Measurements from ENCODE around the gene ERAL1. TPM values are rescaled to one million over a fixed set of nuclear protein-coding genes. Genes with fewer than 3 reads are reported as not detected.

ERAL1 gene
- total RNA-seq, 5 donors from 2014 or later (not counting 1 experiment from before 2014, with no cell fraction given), result 18.9 to 33.7 (median 29.0) TPM

- H3K27ac ChIP-seq (ENCODE audit: low read length), result no peak overlapping the region
- peak overlapping the region in 1 of 2 donors; percentile 48 for H3K27ac Mint-ChIP-seq
- no peak overlapping the region for H3K4me3 ChIP-seq (ENCODE audit: control insufficient read depth in 1 of 2, extremely low read depth in 1 of 2, low read length in 1 of 2)
Measured at GRCh38 chr17:28907709-28908475, 53.1 kb downstream of the ERAL1 start.

DNA sequence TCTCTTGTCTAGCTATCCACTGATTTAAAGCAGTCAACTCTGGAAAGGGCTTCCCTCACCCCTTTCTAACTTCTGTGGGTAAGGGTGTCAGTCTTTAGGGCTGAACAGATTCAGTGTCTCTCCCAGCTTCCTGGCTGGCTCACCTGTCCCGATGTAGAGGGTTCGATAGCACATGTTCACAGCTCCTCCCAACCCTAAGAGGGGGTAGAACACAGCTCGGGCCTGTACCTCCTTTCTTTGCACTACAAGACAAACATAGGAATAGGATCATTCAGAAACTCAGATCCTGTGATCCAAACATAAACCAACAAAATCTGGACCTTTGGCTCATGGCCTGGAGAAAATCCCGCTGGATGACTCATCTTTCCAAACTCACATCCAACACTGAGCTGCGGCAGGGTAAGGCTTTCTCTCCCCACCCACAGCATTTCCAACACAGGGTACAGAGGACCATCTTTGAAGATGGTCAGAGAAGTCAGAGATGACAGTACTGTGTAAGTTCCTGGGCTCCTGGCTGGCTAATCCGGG lies 53.9 kb downstream of the ERAL1 start:
- Mint-ChIP-seq H3K9me3 (no peaks in the 10 kb centered on the region), H3K27me3 (no peaks in the 10 kb centered on the region), H3K4me1 (peaks cover 0 to 6% (median 3%) of the 10 kb centered on the region in 3 donors), H3K36me3 (peaks cover 48% of the 10 kb centered on the region), H3K27ac (peak overlapping the region in 1 of 2 donors; percentile 23), H3K4me3 (no peak overlapping the region)
- WGBS (ENCODE audit: insufficient coverage), result 100% methylated on average over 1 of the region's 6 CpGs
- Histone ChIP-seq H3K27ac (ENCODE audit: low read length) (no peak overlapping the region), H3K36me3 (ENCODE audit: control insufficient read depth in 2 of 2, extremely low read depth in 1 of 2, insufficient read depth in 1 of 2, low read length in 1 of 2) (peaks cover 42 to 82% of the 10 kb centered on the region in 2 donors), H3K4me3 (ENCODE audit: control insufficient read depth in 1 of 2, extremely low read depth in 1 of 2, low read length in 1 of 2) (no peak overlapping the region), H3K27me3 (replicated peaks in 1 of 2; ENCODE audit: control insufficient read depth in 2 of 2, extremely low read depth in 1 of 2, insufficient read depth in 2 of 2, low read length in 1 of 2) (no peaks in the 10 kb centered on the region), H3K9me3 (no peaks in the 10 kb centered on the region), H3K4me1 (ENCODE audit: control insufficient read depth in 1 of 2, extremely low read depth in 1 of 2, insufficient read depth in 2 of 2, low read length in 2 of 2) (no peaks in the 10 kb centered on the region)
- DNase-seq (no peak), ATAC-seq (replicated peaks in 1 of 4) (no peak)
- POLR2A ChIA-PET, result interaction anchor here in 1 of 2 donors (1.4 kb wide), 1 partner anchor 17 kb away, joined by 5 read pairs; no protein-coding TSS in a partner anchor
- CTCF ChIA-PET, result interaction anchor here in 1 of 2 donors (2.0 to 2.2 kb wide), 2 partner anchors 35 to 144 kb away, joined by 5 to 6 read pairs; no protein-coding TSS in a partner anchor

More at GRCh38 chr17:28907709-28908475, 53.1 kb downstream of the ERAL1 start:
- peaks cover 43% of the 10 kb centered on the region for H3K36me3 Mint-ChIP-seq
- H3K9me3 Mint-ChIP-seq, result no peaks in the 10 kb centered on the region
- POLR2A ChIA-PET, result interaction anchor here in 1 of 2 donors (0.5 to 0.6 kb wide), 2 partner anchors 29 to 594 kb away, joined by 3 read pairs; no protein-coding TSS in a partner anchor
- no peak overlapping the region for H3K4me3 Mint-ChIP-seq
- no peaks in the 10 kb centered on the region for H3K27me3 Mint-ChIP-seq
- peaks cover 37 to 74% of the 10 kb centered on the region in 2 donors for H3K36me3 ChIP-seq (ENCODE audit: control insufficient read depth in 2 of 2, extremely low read depth in 1 of 2, insufficient read depth in 1 of 2, low read length in 1 of 2)
- H3K4me1 Mint-ChIP-seq, result peaks cover 4 to 13% (median 8%) of the 10 kb centered on the region in 3 donors
- DNase-seq, result no peak
- CTCF ChIA-PET, result interaction anchor here in 1 of 2 donors (1.2 to 2.0 kb wide), 4 partner anchors 10 to 180 kb away, joined by 3 to 5 read pairs (median 4); partner anchors contain the start of genes FLOT2 and NEK8
- H3K9me3 ChIP-seq, result no peaks in the 10 kb centered on the region
- ATAC-seq (replicated peaks in 1 of 4), result no peak
- WGBS (ENCODE audit: insufficient coverage), result no CpG with 5 or more reads among the region's 3 CpGs
- peaks cover 0 to 5% of the 10 kb centered on the region in 2 experiments for H3K4me1 ChIP-seq (ENCODE audit: control insufficient read depth in 1 of 2, extremely low read depth in 1 of 2, insufficient read depth in 2 of 2, low read length in 2 of 2)
- H3K27me3 ChIP-seq (replicated peaks in 1 of 2; ENCODE audit: control insufficient read depth in 2 of 2, extremely low read depth in 1 of 2, insufficient read depth in 2 of 2, low read length in 1 of 2), result no peaks in the 10 kb centered on the region

DNA sequence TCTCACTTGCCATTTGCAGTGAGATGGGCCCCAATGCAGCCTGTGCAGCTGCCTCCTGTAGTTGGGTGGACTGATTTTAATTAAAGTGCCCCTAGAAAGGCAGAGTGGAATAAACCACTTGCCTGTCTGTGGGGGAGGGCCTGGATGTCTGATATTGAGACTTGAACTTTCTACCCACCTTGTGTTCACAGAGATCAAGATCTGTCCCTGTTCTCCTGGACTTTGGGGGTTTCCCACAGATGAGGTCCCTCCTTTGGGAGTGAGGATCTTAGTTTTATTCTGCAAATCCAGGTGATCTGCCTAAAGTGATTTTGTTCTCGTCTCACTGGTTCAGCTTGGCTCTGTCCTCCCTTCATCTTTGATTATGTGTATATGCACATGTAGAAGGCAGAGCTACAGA lies 55.7 kb downstream of the ERAL1 start:
- Mint-ChIP-seq H3K4me3 (no peak overlapping the region), H3K4me1 (peaks cover 0 to 5% (median 4%) of the 10 kb centered on the region in 3 donors), H3K27ac (no peak overlapping the region), H3K27me3 (no peaks in the 10 kb centered on the region), H3K9me3 (no peaks in the 10 kb centered on the region), H3K36me3 (peaks cover 63% of the 10 kb centered on the region)
- Histone ChIP-seq H3K4me1 (ENCODE audit: control insufficient read depth in 1 of 2, extremely low read depth in 1 of 2, insufficient read depth in 2 of 2, low read length in 2 of 2) (no peaks in the 10 kb centered on the region), H3K27ac (ENCODE audit: low read length) (no peak overlapping the region), H3K36me3 (ENCODE audit: control insufficient read depth in 2 of 2, extremely low read depth in 1 of 2, insufficient read depth in 1 of 2, low read length in 1 of 2) (peaks cover 51 to 96% of the 10 kb centered on the region in 2 donors), H3K4me3 (ENCODE audit: control insufficient read depth in 1 of 2, extremely low read depth in 1 of 2, low read length in 1 of 2) (no peak overlapping the region), H3K9me3 (no peaks in the 10 kb centered on the region), H3K27me3 (replicated peaks in 1 of 2; ENCODE audit: control insufficient read depth in 2 of 2, extremely low read depth in 1 of 2, insufficient read depth in 2 of 2, low read length in 1 of 2) (no peaks in the 10 kb centered on the region)
- no peak for ATAC-seq (replicated peaks in 1 of 4)
- DNase-seq, result no peak
- POLR2A ChIA-PET, result interaction anchor here (0.5 to 0.6 kb wide), 3 partner anchors 264 to 849 kb away, joined by 3 to 4 read pairs (median 3); no protein-coding TSS in a partner anchor
- CTCF ChIA-PET, result interaction anchor here in 1 of 2 donors (0.7 to 2.2 kb wide), 3 partner anchors 15 to 339 kb away, joined by 3 to 9 read pairs (median 6); partner anchors contain the start of gene PIGS
- no CpG with 5 or more reads among the region's 1 CpG for WGBS (ENCODE audit: insufficient coverage)

Other genes starting within 250 kb of the ERAL1 start
- gene RSKR, start 240.8 kb upstream of the ERAL1 start, total RNA-seq, result 10 to 100 TPM; 14.2 to 26.1 (median 21.9) TPM
- 100 to 1,000 TPM; 129 to 156 (median 138) TPM for gene BLTP2, start 209.9 kb upstream of the ERAL1 start, total RNA-seq
- 10 to 100 TPM; 25.3 to 45.8 (median 43.9) TPM for gene SDF2, start 193.1 kb upstream of the ERAL1 start, total RNA-seq
- 100 to 1,000 TPM in 2 of 5 donors, 10 to 100 TPM in 3; 89.2 to 129 (median 95.7) TPM for gene SUPT6H, start 192.8 kb upstream of the ERAL1 start, total RNA-seq
- 10 to 100 TPM in 3 of 5 donors, 1 to 10 TPM in 2; 5.6 to 11.6 (median 10.2) TPM for gene PROCA1, start 143.1 kb upstream of the ERAL1 start, total RNA-seq
- gene RAB34, start 137.1 kb upstream of the ERAL1 start, total RNA-seq, result 10 to 100 TPM in 3 of 5 donors, 1 to 10 TPM in 2; 7.6 to 82.8 (median 11.0) TPM
- 1,000 to 10,000 TPM; 2,927 to 3,276 (median 3,036) TPM for gene RPL23A, start 135.0 kb upstream of the ERAL1 start, total RNA-seq
- gene TLCD1, start 128.8 kb upstream of the ERAL1 start, total RNA-seq, result 1 to 10 TPM in 4 of 5 donors, not detected in 1; 1.2 to 1.8 (median 1.3) TPM
- gene NEK8, start 126.2 kb upstream of the ERAL1 start, total RNA-seq, result 10 to 100 TPM in 3 of 5 donors, 1 to 10 TPM in 2; 7.7 to 13.6 (median 12.7) TPM
- 100 to 1,000 TPM in 2 of 5 donors, 10 to 100 TPM in 3; 37.5 to 226 (median 42.5) TPM for gene TRAF4, start 111.0 kb upstream of the ERAL1 start, total RNA-seq
- gene FAM222B, start 12.2 kb upstream of the ERAL1 start, total RNA-seq, result 10 to 100 TPM; 17.6 to 23.4 (median 23.3) TPM
- gene FLOT2, start 42.7 kb downstream of the ERAL1 start, total RNA-seq, result 100 to 1,000 TPM; 138 to 256 (median 235) TPM
- gene DHRS13, start 48.1 kb downstream of the ERAL1 start, total RNA-seq, result 10 to 100 TPM; 23.1 to 44.9 (median 39.7) TPM
- gene PHF12, start 96.5 kb downstream of the ERAL1 start, total RNA-seq, result 100 to 1,000 TPM; 121 to 176 (median 123) TPM
- gene SEZ6, start 151.0 kb downstream of the ERAL1 start, total RNA-seq, result 1 to 10 TPM in 1 of 5 donors, under 1 TPM in 1, not detected in 3; 0.49 to 1.6 TPM
- 1 to 10 TPM; 2.4 to 5.7 (median 4.6) TPM for gene PIPOX, start 188.1 kb downstream of the ERAL1 start, total RNA-seq